GM10847 (cell line): ENCODE measurements around the gene SYT14.

Experiments
- POLR2A ChIP-seq: IDR thresholded peaks from 2 replicates; pipeline ENCODE4 v1.6.1; 2011; ENCODE audit not compliant: insufficient read length; ENCODE audit errors: extremely low read depth

The SYT14 gene

DNA sequence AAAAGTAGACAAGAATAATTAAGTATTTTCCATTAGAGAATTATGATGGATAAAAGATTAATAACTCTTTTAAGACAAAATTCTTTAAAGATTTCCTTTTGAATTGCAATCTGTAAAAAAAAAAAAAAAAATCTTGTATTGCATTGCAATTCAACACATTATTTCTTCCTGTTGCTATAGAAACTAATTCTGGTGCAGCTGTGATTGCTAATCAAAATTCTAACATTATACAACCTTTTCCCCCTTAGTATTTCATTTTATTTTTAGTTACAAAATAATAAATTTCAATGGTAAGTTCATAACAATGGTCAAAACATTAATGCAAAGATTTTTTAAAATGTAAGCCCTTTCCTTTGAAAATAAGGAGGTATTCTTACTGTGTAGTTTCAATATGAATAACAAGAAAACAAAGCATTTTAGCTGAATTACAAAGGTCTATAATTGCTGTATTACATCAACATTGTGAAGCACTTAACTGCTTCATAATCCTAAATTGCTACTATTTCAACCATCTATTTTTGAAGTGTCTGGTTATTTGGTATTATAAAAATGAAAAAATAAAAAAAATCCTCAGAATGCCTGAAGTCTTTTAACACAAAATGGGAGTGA, 135.0 kb downstream of the SYT14 start:
- TF ChIP-seq POLR2A, result no peak

DNA sequence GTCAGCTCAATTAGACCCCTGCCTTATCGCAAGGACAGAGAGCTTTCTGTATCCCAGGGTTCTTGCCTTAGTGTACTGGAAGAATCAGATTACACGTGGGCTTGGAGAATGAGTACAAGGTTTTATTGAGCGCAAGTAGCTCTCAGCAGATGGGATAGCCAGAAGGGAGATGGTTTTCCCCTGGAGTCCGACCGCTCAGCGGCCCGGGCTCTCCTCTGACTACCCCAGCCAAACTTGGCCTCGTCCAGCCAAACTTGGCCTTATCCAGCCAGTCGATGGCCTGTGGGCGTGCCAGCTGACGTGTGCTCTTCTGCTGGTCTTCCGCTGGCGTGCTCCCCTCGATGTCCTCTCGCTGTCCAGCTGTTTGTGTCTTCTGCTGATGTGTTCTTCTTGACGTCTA, 136.9 kb downstream of the SYT14 start:
- no peak for TF ChIP-seq POLR2A

DNA sequence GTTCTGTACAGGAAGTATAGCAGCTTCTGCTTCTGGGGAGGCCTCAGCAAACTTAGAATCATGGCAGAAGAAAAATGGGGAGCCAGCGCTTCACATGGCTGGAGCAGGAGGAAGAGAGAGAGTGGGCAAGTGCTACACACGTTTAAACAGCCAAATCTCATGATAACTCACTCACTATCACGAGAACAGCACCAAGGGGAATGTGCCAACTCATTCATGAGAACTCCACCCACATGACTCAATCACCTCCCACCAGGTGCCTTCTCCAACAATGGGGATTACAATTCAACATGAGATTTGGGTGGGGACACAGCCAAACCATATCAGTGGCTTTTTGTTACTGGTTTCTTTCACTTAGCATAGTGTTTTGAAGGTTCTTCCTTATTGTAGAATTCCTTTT, 138.6 kb downstream of the SYT14 start:
- TF ChIP-seq POLR2A, result no peak

DNA sequence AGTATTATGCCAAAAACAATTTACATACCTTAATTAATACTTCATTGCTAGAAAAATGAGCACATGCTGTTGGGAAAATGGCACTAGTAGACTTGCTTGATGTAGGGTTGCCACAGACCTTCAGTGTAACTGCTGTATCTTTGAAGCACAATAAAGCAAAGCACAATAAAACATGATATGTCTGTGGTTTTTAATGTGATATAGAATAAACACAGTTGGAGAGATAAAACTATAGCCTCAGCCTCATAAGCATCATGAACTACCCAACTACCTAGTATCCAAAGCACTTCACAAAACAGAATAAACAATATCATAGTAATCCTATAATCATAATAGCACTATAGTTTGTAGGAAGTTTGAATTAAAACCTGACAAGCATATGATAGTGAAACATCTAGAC, 143.5 kb downstream of the SYT14 start:
- TF ChIP-seq POLR2A, result no peak

DNA sequence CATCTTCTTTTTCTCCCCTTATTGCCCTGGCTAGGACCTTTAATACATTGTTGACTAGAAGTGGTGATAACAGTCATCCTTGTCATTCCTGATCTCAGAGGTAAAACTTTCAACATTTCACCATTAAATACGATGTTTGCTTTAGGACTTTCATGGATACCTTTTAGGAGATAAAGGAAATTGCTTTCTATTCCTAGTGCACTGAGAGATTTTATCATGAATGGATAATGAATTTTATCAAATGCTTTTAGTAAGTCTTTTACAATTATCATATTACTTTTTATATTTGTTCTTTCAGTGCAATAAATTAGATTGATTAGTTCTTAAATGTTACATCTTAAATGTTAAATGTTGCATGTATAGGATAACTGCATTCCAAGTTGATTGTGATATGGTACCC, 147.3 kb downstream of the SYT14 start:
- TF ChIP-seq POLR2A, result no peak

DNA sequence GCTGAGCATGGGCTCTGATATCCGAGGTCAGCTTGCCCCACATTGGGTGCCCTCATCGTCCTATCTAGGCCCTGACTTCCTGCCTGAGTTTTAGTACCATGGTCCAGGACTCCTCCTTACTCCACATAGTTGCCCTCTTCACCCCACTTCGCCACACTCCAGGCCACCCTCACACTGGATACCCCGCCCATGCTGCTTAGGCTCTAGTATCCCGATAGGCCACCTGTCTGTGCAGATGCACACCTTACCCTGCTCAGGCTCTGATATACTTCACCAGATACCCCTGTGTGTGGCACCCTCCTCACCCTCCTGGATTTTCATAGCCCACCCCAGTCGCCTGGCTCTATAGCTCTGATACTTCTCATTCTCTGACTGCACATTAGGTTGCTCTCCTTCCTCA, 149.0 kb downstream of the SYT14 start:
- no peak for TF ChIP-seq POLR2A

DNA sequence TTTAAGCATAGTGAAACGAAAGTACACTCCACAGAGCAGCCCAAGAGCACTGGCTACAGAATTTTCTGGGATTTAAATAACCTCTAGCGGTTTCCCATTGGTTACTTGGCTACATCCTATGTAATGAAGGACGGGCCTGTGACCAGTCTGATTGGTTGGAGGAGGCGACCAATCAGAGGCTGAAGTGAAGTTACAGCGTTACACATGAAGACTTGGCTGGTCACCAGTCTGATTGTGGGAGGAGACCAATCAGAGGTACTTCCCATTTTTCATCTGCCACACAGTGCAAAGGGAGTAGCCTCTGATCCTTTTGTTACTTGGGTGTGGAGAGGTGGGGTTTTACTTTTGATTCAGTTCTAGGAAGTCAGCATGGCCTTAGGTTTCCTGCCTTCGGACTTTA, 151.8 kb downstream of the SYT14 start:
- no peak for TF ChIP-seq POLR2A

DNA sequence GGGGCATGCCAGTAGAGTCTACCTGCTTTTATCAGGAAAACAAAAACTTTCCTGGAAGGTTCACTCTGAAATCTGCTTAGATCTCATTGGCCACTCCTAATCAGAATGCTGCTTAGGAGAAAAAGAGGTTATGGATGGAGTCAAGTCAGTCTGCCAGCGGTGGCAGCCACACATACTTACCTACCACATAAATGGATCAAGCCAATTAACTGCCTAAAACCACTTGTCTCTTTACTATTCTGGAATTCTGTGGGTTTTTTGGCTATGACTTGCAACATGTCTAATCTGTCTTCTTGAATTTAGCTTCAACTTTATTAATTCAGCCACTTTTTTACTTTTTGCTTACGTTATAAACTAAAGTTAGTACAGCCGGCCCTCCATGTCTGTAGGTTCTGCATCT, 154.3 kb downstream of the SYT14 start:
- TF ChIP-seq POLR2A, result no peak

DNA sequence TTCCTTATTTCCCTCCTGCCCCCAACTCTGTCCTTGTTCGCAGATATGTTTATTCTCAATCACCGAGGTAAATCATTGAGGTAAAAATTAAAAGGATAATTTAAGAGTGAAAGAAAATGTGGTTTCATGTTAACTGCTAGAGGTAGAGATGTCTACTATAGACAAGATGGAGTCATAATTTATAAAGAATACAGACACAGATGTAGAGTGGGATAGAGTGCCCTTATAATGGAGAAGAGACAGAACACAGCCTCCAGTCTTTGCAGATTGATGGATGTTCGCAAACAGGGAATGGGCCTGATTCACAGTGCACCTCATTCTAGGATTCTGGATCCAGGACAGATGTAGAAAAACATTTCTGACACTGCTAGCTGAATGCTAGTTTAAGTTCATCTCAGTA, 155.4 kb downstream of the SYT14 start:
- no peak for TF ChIP-seq POLR2A

DNA sequence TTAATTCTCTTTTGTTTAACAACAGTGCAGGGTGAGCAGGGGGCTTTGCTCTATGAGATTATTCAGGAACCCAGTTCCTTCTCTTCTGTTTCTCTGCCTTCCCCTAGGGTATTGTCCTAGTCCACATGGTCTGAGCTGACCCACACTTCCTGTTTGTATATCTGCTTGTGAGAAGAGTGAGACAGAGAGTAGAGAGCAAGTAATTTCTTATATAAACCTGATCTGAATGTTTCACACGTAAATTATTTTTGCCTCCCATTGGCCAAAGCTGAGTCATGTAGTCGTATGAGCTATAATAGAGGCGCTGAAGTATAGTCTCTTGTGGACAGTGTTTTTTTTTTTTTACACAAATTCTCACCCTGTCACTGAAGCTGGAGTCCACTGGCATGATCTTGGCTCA, 160.3 kb downstream of the SYT14 start:
- TF ChIP-seq POLR2A, result no peak

DNA sequence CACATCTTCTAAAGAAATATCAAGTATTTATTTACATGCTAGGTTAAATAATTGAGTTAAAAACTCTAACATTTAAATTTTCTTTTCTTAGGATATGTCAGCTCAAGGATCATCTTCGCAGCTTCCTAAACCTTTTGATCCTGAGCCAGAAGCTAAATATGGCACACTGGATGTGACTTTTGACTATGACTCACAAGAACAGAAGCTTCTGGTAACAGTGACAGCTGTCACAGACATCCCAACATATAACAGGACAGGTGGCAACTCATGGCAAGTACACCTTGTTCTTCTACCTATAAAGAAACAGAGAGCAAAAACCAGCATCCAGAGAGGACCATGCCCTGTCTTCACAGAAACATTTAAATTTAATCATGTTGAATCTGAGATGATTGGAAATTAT, 161.9 kb downstream of the SYT14 start:
- no peak for TF ChIP-seq POLR2A

DNA sequence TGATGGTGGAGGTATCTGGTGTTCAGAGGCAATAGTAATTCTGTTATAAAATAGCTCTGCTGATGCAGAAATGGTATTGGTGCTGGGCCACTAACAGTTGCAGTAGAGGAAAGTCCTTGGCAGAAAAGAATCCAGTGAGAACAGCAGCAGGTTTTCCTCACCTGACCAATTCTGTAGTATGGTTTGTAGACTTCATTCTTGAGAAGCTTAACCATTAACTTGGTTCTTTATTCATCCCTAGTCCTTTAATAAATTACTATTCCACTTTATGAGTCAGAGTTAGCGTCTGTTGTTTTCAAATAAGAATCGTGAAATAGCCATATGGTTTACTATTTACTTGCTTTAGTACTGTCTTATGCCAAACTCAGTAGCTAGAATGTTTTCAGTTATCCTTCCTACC, 166.1 kb downstream of the SYT14 start:
- no peak for TF ChIP-seq POLR2A

DNA sequence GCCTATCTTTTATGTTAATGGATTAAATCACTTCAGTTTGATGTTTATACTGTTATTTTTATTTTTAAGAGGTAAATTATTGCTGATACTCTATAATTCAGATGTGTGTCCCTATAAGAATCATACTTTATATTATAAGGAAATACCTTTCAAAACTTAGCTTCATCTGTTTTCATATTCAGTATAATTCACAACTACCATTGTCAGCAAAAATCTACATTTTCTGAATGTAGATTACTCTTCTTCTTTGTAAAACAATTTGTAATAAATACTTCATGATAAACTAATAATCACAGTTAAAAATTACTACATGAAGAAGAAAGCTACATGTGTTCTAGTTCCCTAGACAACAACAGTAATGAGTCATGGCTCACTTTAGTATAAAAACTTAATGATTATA, 179.2 kb downstream of the SYT14 start:
- TF ChIP-seq POLR2A, result no peak

DNA sequence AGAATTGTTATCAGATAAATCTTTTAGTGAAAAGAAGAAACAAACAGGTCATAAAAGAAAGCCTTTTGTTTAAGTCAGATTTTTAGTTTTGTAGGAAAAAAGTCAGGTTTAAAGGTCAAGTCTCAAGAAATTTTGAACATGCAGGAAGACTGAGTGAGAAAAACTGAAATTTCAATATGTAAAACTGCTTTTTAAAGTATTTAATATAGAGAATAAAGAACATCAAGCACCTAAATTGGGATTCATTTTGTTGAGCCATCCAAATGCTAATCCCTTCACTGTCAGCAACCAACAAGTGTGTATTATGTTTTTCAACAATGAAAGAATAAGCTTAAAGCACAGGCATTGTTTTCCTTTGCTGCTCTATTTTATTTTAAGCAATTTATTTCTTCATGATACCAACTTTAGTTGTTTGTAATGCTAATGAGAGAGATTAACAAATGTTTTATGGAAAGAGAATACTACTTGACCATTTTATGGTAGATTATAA, 179.7 kb downstream of the SYT14 start:
- TF ChIP-seq POLR2A, result no peak

DNA sequence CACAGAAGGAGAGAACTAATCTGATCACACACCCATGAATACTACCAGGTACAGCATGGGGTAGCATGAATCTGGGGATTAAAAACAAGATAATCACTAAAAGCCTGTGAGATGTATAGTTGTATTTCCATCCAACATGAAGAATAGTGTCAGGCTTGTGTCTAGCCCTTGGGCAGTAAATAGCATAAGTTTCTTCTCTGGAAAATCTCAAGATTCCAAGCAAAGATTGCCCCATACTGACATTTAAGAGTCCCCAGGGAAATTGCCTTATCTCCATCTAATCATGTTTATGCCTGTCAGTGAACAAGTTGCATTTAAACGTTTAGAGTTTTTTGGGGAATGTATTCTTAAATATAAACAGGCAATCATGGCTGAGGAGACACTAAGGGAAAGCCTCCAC, 185.4 kb downstream of the SYT14 start:
- no peak for TF ChIP-seq POLR2A

DNA sequence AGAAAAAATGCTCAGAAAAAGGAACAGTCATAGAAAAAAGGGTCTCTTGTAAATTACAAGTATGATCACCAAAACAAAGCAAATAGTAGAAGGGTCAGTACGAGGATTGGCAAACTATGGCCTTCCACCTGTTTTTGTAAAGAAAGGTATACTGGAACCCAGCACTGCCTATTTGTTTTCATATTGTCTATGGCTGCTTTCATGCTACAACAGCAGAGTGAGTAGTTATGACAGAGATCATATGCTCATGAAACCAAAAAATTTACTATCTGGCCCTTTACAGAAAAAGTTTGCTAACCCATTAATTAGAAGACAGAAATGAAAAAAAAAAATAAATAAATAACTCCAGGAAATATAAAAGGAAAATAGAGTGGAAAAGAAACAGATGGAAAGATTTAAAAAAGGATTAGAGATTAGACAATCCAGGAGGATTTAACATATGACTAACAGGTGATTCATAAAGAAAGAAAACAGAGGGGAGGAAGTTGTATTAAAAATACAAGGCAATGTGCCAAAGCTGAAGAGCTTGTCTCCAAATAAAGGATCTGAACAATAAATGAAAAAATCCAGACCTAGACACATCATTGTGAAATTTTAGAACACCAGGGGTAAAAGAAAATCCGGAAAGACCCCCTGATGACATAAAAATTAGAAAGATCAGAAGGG, 186.0 kb downstream of the SYT14 start:
- TF ChIP-seq POLR2A, result no peak

DNA sequence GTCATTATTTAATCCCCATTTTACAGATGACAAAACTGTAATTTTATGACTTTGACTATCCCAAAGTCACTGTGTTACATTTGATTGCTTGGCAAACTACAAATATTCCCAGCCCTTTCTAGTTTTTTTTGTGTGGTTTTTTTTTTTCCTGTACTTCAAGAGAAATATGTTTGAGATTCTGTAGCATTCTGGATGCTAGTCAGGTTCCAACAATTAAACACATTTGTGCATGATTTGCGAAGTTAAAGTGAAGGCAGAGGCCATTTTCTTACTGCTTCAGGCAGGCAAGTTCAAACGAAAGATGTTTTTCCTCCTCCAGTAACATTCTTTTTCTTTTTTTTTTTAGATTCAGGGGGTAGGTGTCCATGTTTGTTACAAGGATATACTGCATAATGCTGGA, 186.7 kb downstream of the SYT14 start:
- TF ChIP-seq POLR2A, result no peak
